HG03565 (cell line): ENCODE measurements around the gene USP17L12.
"Not testable (repeated sequence)": the region's sequence is repeated elsewhere in the genome, so short reads cannot be mapped to it uniquely, and the experiment has no call there.

ENCODE experiments used
- ATAC-seq: cut with Tn5 transposase; IDR thresholded peaks from one replicate; pipeline ENCODE4 v1.9.1; 2021; ENCODE audit warnings: mild to moderate bottlenecking, moderate library complexity; ENCODE audit not compliant: unreplicated experiment

Gene USP17L12, protein sequence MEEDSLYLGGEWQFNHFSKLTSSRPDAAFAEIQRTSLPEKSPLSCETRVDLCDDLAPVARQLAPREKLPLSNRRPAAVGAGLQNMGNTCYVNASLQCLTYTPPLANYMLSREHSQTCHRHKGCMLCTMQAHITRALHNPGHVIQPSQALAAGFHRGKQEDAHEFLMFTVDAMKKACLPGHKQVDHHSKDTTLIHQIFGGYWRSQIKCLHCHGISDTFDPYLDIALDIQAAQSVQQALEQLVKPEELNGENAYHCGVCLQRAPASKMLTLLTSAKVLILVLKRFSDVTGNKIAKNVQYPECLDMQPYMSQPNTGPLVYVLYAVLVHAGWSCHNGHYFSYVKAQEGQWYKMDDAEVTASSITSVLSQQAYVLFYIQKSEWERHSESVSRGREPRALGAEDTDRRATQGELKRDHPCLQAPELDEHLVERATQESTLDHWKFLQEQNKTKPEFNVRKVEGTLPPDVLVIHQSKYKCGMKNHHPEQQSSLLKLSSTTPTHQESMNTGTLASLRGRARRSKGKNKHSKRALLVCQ

DNA sequence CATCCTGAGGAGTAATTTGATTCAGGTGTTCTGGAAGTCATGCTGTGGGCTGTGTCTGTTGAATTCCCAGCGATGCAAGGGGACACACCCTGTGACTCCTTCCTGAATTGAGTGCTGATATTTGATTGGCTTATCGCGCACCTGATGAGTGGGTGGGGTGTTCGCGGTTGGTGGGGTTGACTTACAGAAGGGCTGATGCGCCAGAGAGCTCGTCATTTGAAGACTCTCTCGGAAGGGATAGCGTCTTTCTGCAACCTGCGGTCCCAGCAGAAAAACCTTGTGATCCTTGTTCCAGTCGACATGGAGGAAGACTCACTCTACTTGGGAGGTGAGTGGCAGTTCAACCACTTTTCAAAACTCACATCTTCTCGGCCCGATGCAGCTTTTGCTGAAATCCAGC, at the start of gene USP17L12:
TSS of gene USP17L12 (plus strand) at position 301 of the 400 bp plus-strand sequence. CDS start at position 301, 0 bp downstream.
- not testable (repeated sequence) for ATAC-seq

DNA sequence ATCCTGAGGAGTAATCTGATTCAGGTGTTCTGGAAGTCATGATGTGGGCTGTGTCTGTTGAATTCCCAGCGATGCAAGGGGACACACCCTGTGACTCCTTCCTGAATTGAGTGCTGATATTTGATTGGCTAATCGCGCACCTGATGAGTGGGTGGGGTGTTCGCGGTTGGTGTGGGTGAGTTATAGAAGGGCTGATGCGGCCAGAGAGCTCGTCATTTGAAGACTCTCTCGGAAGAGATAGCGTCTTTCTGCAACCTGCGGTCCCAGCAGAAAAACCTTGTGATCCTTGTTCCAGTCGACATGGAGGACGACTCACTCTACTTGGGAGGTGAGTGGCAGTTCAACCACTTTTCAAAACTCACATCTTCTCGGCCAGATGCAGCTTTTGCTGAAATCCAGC, 9.6 kb upstream of the USP17L12 start, which contains the start of gene USP17L10:
TSS of gene USP17L10 (plus strand) at position 301 of the 400 bp plus-strand sequence. CDS start at position 301, 0 bp downstream.
- not testable (repeated sequence) for ATAC-seq

DNA sequence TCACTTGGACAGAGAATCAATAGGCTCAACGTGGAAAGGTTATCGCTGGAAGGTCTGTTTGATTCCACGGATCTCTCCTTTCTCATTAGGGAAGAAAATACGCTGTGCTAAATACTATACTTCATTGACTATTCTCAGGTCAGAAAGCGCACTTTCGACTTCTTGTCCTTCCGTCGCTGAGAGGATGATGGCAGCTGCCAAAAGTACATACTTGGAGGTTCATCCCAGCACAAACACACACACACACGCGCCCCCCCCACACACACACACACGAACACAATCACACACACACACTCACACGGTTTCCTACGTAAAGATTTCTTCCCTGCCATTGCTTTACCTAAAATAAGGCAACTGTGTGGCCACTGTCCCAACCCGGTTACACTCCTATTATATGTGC, 5.3 kb upstream of the USP17L12 start:
- ATAC-seq, result not testable (repeated sequence)

DNA sequence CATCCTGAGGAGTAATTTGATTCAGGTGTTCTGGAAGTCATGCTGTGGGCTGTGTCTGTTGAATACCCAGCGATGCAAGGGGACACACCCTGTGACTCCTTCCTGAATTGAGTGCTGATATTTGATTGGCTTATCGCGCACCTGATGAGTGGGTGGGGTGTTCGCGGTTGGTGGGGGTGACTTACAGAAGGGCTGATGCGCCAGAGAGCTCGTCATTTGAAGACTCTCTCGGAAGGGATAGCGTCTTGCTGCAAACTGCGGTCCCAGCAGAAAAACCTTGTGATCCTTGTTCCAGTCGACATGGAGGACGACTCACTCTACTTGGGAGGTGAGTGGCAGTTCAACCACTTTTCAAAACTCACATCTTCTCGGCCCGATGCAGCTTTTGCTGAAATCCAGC, 4.8 kb upstream of the USP17L12 start, which contains the start of gene USP17L11:
TSS of gene USP17L11 (plus strand) at position 301 of the 400 bp plus-strand sequence. CDS start at position 301, 0 bp downstream.
- ATAC-seq, result not testable (repeated sequence)

DNA sequence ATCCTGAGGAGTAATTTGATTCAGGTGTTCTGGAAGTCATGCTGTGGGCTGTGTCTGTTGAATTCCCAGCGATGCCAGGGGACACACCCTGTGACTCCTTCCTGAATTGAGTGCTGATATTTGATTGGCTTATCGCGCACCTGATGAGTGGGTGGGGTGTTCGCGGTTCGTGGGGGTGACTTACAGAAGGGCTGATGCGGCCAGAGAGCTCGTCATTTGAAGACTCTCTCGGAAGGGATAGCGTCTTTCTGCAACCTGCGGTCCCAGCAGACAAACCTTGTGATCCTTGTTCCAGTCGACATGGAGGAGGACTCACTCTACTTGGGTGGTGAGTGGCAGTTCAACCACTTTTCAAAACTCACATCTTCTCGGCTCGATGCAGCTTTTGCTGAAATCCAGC, 4.6 kb downstream of the USP17L12 start, which contains the start of gene USP17L13:
TSS of gene USP17L13 (plus strand) at position 301 of the 400 bp plus-strand sequence. CDS start at position 301, 0 bp downstream.
- not testable (repeated sequence) for ATAC-seq

DNA sequence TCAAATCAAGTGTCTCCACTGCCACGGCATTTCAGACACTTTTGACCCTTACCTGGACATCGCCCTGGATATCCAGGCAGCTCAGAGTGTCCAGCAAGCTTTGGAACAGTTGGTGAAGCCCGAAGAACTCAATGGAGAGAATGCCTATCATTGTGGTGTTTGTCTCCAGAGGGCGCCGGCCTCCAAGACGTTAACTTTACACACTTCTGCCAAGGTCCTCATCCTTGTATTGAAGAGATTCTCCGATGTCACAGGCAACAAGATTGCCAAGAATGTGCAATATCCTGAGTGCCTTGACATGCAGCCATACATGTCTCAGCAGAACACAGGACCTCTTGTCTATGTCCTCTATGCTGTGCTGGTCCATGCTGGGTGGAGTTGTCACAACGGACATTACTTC, 10.3 kb downstream of the USP17L12 start:
- ATAC-seq, result not testable (repeated sequence)

DNA sequence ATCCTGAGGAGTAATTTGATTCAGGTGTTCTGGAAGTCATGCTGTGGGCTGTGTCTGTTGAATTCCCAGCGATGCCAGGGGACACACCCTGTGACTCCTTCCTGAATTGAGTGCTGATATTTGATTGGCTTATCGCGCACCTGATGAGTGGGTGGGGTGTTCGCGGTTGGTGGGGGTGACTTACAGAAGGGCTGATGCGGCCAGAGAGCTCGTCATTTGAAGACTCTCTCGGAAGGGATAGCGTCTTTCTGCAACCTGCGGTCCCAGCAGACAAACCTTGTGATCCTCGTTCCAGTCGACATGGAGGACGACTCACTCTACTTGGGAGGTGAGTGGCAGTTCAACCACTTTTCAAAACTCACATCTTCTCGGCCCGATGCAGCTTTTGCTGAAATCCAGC, 14.1 kb downstream of the USP17L12 start, which contains the start of gene USP17L15:
TSS of gene USP17L15 (plus strand) at position 301 of the 400 bp plus-strand sequence. CDS start at position 301, 0 bp downstream.
- ATAC-seq, result not testable (repeated sequence)

DNA sequence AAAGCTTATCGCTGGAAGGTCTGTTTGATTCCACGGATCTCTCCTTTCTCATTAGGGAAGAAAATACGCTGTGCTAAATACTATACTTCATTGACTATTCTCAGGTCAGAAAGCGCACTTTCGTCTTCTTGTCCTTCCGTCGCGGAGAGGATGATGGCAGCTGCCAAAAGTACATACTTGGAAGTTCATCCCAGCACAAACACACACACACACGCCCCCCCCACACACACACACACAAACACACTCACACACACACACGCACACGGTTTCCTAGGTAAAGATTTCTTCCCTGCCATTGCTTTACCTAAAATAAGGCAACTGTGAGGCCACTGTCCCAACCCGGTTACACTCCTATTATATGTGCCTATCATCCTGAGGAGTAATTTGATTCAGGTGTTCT, 18.5 kb downstream of the USP17L12 start:
- ATAC-seq, result not testable (repeated sequence)

DNA sequence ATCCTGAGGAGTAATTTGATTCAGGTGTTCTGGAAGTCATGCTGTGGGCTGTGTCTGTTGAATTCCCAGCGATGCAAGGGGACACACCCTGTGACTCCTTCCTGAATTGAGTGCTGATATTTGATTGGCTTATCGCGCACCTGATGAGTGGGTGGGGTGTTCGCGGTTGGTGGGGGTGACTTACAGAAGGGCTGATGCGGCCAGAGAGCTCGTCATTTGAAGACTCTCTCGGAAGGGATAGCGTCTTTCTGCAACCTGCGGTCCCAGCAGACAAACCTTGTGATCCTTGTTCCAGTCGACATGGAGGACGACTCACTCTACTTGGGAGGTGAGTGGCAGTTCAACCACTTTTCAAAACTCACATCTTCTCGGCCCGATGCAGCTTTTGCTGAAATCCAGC, 23.6 kb downstream of the USP17L12 start, which contains the start of gene USP17L17:
TSS of gene USP17L17 (plus strand) at position 301 of the 400 bp plus-strand sequence. CDS start at position 301, 0 bp downstream.
- not testable (repeated sequence) for ATAC-seq

DNA sequence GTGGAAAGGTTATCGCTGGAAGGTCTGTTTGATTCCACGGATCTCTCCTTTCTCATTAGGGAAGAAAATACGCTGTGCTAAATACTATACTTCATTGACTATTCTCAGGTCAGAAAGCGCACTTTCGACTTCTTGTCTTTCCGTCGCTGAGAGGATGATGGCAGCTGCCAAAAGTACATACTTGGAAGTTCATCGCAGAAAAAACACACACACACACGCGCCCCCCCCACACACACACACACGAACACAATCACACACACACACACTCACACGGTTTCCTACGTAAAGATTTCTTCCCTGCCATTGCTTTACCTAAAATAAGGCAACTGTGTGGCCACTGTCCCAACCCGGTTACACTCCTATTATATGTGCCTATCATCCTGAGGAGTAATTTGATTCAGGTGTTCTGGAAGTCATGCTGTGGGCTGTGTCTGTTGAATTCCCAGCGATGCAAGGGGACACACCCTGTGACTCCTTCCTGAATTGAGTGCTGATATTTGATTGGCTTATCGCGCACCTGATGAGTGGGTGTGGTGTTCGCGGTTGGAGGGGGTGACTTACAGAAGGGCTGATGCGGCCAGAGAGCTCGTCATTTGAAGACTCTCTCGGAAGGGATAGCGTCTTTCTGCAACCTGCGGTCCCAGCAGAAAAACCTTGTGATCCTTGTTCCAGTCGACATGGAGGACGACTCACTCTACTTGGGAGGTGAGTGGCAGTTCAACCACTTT, 28.2 kb downstream of the USP17L12 start, which contains the start of gene USP17L18:
TSS of gene USP17L18 (plus strand) at position 678 of the 728 bp plus-strand sequence. CDS start at position 678, 0 bp downstream.
- not testable (repeated sequence) for ATAC-seq

DNA sequence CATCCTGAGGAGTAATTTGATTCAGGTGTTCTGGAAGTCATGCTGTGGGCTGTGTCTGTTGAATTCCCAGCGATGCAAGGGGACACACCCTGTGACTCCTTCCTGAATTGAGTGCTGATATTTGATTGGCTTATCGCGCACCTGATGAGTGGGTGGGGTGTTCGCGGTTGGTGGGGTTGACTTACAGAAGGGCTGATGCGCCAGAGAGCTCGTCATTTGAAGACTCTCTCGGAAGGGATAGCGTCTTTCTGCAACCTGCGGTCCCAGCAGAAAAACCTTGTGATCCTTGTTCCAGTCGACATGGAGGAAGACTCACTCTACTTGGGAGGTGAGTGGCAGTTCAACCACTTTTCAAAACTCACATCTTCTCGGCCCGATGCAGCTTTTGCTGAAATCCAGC, 33.1 kb downstream of the USP17L12 start, which contains the start of gene USP17L19:
TSS of gene USP17L19 (plus strand) at position 301 of the 400 bp plus-strand sequence. CDS start at position 301, 0 bp downstream.
- ATAC-seq, result not testable (repeated sequence)

DNA sequence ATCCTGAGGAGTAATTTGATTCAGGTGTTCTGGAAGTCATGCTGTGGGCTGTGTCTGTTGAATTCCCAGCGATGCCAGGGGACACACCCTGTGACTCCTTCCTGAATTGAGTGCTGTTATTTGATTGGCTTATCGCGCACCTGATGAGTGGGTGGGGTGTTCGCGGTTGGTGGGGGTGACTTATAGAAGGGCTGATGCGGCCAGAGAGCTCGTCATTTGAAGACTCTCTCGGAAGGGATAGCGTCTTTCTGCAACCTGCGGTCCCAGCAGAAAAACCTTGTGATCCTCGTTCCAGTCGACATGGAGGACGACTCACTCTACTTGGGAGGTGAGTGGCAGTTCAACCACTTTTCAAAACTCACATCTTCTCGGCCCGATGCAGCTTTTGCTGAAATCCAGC, 37.9 kb downstream of the USP17L12 start, which contains the start of gene USP17L20:
TSS of gene USP17L20 (plus strand) at position 301 of the 400 bp plus-strand sequence. CDS start at position 301, 0 bp downstream.
- not testable (repeated sequence) for ATAC-seq

DNA sequence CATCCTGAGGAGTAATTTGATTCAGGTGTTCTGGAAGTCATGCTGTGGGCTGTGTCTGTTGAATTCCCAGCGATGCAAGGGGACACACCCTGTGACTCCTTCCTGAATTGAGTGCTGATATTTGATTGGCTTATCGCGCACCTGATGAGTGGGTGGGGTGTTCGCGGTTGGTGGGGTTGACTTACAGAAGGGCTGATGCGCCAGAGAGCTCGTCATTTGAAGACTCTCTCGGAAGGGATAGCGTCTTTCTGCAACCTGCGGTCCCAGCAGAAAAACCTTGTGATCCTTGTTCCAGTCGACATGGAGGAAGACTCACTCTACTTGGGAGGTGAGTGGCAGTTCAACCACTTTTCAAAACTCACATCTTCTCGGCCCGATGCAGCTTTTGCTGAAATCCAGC, 42.6 kb downstream of the USP17L12 start, which contains the start of gene USP17L21:
TSS of gene USP17L21 (plus strand) at position 301 of the 400 bp plus-strand sequence. CDS start at position 301, 0 bp downstream.
- ATAC-seq, result not testable (repeated sequence)

DNA sequence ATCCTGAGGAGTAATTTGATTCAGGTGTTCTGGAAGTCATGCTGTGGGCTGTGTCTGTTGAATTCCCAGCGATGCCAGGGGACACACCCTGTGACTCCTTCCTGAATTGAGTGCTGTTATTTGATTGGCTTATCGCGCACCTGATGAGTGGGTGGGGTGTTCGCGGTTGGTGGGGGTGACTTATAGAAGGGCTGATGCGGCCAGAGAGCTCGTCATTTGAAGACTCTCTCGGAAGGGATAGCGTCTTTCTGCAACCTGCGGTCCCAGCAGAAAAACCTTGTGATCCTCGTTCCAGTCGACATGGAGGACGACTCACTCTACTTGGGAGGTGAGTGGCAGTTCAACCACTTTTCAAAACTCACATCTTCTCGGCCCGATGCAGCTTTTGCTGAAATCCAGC, 47.4 kb downstream of the USP17L12 start, which contains the start of gene USP17L22:
TSS of gene USP17L22 (plus strand) at position 301 of the 400 bp plus-strand sequence. CDS start at position 301, 0 bp downstream.
- not testable (repeated sequence) for ATAC-seq
